Uterus (tissue), 4 donors: ENCODE results near the gene TLN1. TPM values are rescaled to one million over a fixed set of nuclear protein-coding genes. Genes with fewer than 3 reads are reported as not detected.

ENCODE experiments used
- DNase-seq, 2 donors: peaks; one replicate each; pipeline ENCODE4 v3.0.0-alpha.2; 2019 to 2020
- H3K27ac ChIP-seq, 2 donors: fragments of 200-600 bp; sonication (generic); 1 replicate in 1 of 2; 2 replicates in 1 of 2; pipeline ENCODE4 v1.5.1; 2016 to 2018
- H3K27me3 ChIP-seq, 2 donors: fragments of 200-600 bp; sonication (generic); one replicate each; pipeline ENCODE4 v1.5.1; 2018 to 2019; ENCODE audit warnings: control low read depth in 1 of 2
- H3K36me3 ChIP-seq, 2 donors: fragments of 200-600 bp; sonication (generic); one replicate each; pipeline ENCODE4 v1.5.1; 2019; ENCODE audit warnings: control low read depth in 1 of 2
- H3K4me1 ChIP-seq, 2 donors: fragments of 200-600 bp; sonication (generic); one replicate each; pipeline ENCODE4 v1.5.1; 2018 to 2019; ENCODE audit warnings: control low read depth in 1 of 2
- H3K4me3 ChIP-seq, 2 donors: fragments of 200-600 bp; sonication (generic); 1 replicate in 1 of 2; 2 replicates in 1 of 2; pipeline ENCODE4 v1.5.1; 2018 to 2019; ENCODE audit warnings: mild to moderate bottlenecking in 1 of 2
- H3K9me3 ChIP-seq, 2 donors: fragments of 200-600 bp; sonication (generic); one replicate each; pipeline ENCODE4 v1.5.1; 2019; ENCODE audit warnings: control low read depth in 1 of 2
- POLR2A ChIP-seq, 2 donors: fragments of 450-650 bp; IDR thresholded peaks; one replicate each; pipeline ENCODE4 v1.6.1; 2016; ENCODE audit warnings: antibody characterized with exemption in 2 of 2, mild to moderate bottlenecking in 1 of 2, moderate library complexity in 1 of 2
- intact Hi-C: fragments of 100-400 bp; cut with DNase I; formaldehyde crosslinking; loops from one replicate; pipeline ENCODE4 v1.15.1; 2023; ENCODE audit warnings: low total_unique reads
- total RNA-seq, 4 donors: library from RNA; depleted of rRNA in 3 of 4; stranded (reverse); fragments of >200 nt in 3 of 4; gene quantifications; one replicate each; pipeline versions ENCODE4 v1.1.0 to v1.2.4, GENCODE V29; 2014 to 2023
- TF ChIP-seq, protein P1 (sequence below), 4 experiments: fragments of 200-600 bp in 2 of 4; fragments of 450-650 bp in 2 of 4; sonication (generic) in 2 of 4; IDR thresholded peaks; one replicate each; pipeline ENCODE4 v1.5.1; 2016 to 2019; ENCODE audit warnings: antibody characterized with exemption in 4 of 4, mild to moderate bottlenecking in 2 of 4, moderate library complexity in 1 of 4
- donor health status: DM: yes; HTN: yes; CAD: no.

The TLN1 gene
- total RNA-seq, 4 donors from 2014 or later: 202 to 540 (median 281) TPM

DNA sequence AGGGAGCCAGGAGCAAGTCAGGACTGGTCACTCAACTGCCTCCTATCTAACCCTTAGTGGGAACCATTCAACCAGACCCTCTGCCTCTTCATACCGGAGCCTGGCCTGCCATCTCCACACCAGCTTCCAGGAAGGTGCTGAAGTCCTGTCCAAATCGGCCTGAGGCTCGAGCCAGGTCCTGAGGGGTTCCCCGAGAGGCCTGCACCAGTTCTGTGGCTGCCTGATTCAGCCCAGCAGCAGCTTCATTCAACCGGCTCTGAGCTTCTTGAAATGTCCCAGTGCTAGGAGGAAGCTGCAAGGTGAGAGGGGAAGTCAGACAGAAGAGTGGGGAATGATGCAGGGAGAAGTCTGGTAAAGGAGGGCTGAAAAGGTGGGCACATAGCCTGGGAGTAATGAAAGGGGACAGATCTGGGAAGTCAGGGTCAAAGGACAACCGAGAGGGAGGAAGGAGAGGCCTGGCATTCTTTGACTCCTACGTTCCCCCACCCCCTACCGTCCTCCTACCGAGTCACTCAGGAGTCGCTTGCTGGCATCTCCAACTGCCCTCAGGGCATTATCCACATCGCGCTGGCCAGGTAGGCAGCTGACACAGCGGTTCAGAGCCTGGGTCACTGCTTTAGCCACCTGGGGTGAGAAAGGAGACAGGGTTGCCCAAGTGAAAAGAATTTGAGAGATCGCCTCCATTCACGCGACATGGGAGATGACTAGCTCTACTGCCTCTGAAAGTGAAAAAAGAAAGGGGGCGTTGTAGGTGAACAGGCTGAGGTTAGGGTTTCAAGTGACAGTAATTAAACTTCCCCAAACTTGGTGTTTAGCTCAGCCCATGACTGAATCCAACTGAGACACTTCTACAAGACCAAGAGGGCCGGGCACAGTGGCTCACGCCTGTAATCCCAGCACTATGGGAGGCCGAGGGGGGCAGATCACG, 20.2 kb downstream of the TLN1 start:
- no peak for TF ChIP-seq POLR2A (IDR thresholded peaks at IDR 0.05)
- TF ChIP-seq, protein P1, sequence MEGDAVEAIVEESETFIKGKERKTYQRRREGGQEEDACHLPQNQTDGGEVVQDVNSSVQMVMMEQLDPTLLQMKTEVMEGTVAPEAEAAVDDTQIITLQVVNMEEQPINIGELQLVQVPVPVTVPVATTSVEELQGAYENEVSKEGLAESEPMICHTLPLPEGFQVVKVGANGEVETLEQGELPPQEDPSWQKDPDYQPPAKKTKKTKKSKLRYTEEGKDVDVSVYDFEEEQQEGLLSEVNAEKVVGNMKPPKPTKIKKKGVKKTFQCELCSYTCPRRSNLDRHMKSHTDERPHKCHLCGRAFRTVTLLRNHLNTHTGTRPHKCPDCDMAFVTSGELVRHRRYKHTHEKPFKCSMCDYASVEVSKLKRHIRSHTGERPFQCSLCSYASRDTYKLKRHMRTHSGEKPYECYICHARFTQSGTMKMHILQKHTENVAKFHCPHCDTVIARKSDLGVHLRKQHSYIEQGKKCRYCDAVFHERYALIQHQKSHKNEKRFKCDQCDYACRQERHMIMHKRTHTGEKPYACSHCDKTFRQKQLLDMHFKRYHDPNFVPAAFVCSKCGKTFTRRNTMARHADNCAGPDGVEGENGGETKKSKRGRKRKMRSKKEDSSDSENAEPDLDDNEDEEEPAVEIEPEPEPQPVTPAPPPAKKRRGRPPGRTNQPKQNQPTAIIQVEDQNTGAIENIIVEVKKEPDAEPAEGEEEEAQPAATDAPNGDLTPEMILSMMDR (IDR thresholded peaks at IDR 0.05): no peak
- Histone ChIP-seq H3K27ac (no peak overlapping the region), H3K4me3 (no peak overlapping the region), H3K9me3 (no peaks in the 10 kb centered on the region), H3K27me3 (no peaks in the 10 kb centered on the region), H3K36me3 (no peaks in the 10 kb centered on the region), H3K4me1 (no peaks in the 10 kb centered on the region)
- intact Hi-C loops: no loop called here
- no peak for DNase-seq

DNA sequence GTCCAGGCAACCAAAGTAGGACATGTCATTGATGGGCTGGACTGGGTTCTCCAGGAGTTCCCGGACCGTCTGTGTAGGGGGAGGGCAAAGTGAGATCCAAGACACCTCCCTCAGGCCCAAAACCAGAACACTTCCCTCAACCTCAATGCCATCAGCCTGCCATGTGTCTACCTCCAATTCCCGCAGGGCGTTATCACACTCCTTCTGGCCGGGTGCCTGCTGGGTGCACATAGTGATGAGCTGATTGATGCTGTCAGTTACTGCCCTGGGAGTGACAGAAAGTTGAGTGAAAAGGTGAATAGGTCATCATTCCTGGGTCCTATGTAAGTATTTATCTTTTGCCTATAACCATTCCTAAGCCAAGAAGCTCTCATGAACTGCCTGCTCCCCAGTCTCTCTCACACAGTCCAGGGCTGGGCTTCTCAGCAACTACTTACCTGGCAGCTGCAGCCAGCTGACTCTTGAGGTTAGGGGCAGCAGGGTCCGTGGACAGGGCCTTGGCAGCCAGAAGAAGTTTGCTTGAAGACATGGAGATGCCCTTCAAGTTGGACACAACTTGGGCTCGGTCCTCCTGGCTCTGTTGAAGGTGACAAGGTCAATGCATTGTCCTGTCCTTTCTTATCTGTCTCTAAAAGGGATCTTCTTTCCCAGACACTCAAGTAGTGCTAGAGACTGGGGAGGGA, 21.0 kb downstream of the TLN1 start:
- Histone ChIP-seq H3K27ac (no peak overlapping the region), H3K4me3 (no peak overlapping the region), H3K36me3 (no peaks in the 10 kb centered on the region)

DNA sequence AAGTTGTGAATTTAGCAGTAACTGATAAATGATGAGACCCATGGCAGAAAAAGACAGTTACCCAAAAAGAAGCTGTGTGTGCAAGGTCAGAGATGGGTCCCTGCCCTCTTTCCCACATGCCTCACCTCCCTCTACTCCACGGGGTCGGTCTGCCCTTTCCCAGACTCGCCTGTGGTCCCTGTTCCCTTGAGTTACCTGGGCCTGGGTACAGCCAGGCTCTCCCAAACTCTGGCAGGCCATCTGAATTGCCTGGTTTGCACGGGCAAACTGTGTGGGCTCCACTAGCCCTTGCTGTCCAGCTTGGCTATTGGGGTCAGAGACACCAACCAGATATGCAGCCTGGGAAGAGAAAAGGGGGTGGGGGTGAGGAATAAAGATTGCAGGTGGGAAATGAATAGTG, 23.8 kb downstream of the TLN1 start:
- H3K9me3 ChIP-seq: no peaks in the 10 kb centered on the region
- no peak overlapping the region for H3K27ac ChIP-seq
- TF ChIP-seq POLR2A (IDR thresholded peaks at IDR 0.05): no peak
- TF ChIP-seq, protein P1 (IDR thresholded peaks at IDR 0.05): no peak
- intact Hi-C loops: no loop called here
- H3K27me3 ChIP-seq: no peaks in the 10 kb centered on the region
- H3K4me1 ChIP-seq: no peaks in the 10 kb centered on the region
- no peaks in the 10 kb centered on the region for H3K36me3 ChIP-seq
- H3K4me3 ChIP-seq: no peak overlapping the region
- no peak for DNase-seq

More for the DNA sequence above, 21.0 kb downstream of the TLN1 start:
- intact Hi-C loops: no loop called here
- TF ChIP-seq, protein P1 (IDR thresholded peaks at IDR 0.05): no peak
- TF ChIP-seq POLR2A (IDR thresholded peaks at IDR 0.05): no peak
- no peaks in the 10 kb centered on the region for H3K4me1 ChIP-seq
- no peaks in the 10 kb centered on the region for H3K27me3 ChIP-seq
- no peak for DNase-seq
- no peaks in the 10 kb centered on the region for H3K9me3 ChIP-seq

DNA sequence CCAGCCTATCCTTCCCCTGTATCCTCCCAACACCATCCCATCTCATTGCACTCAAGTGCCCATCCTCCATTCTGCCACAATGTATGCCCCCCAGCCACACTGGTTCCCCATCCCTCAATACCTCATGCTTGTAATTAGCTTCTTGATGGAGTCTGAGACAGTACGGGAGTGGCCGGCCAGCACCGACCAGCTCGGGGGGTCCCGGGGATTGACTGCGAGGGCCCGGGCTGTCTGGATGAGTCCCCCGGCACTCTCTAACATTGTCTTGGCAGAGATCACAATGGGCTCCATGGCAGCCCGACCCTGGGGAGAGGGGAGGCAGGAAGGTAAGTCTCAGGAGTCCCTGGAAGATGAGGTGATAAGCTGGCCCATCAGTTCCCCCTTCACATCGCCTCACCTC, 25.0 kb downstream of the TLN1 start:
- no peak overlapping the region for H3K27ac ChIP-seq
- no peak for DNase-seq
- no peaks in the 10 kb centered on the region for H3K36me3 ChIP-seq
- H3K4me3 ChIP-seq: no peak overlapping the region
- intact Hi-C loops: no loop called here
- H3K9me3 ChIP-seq: no peaks in the 10 kb centered on the region
- no peaks in the 10 kb centered on the region for H3K4me1 ChIP-seq
- TF ChIP-seq POLR2A (IDR thresholded peaks at IDR 0.05): no peak
- TF ChIP-seq, protein P1 (IDR thresholded peaks at IDR 0.05): no peak
- no peaks in the 10 kb centered on the region for H3K27me3 ChIP-seq
